ENCODE results near the gene KRTAP10-10.

Gene KRTAP10-10

GRCh38 chr21:44612029-44612486, 25.1 kb upstream of the KRTAP10-10 start, which contains the start of gene KRTAP10-8:
Gene KRTAP10-8, plus strand, starts transcription at chr21:44612079. Its CDS starts 22 bp downstream, at chr21:44612101.
- H3K27ac ChIP-seq (replicated peaks) = no peak within 1 kb of the TSS
- no peak within 1 kb of the TSS for H3K4me3 ChIP-seq (replicated peaks; ENCODE audit: insufficient read depth, low read length)
- no peak for DNase-seq (ENCODE audit: low read depth in 1 of 2, low spot score in 1 of 2)
- TF ChIP-seq CTCF (IDR thresholded peaks at IDR 0.05; ENCODE audit: insufficient read depth, low read length) (no peak), SPI1 (IDR thresholded peaks at IDR 0.05; ENCODE audit: borderline replicate concordance, low read depth) (no peak), GABPA (IDR thresholded peaks at IDR 0.05; ENCODE audit: low read depth) (no peak), POLR2AphosphoS5 (IDR thresholded peaks at IDR 0.05; ENCODE audit: low read depth) (no peak), REST (IDR thresholded peaks at IDR 0.05; ENCODE audit: insufficient replicate concordance, low read depth) (no peak)
- H3K27me3 ChIP-seq (ENCODE audit: insufficient read depth, poor library complexity, severe bottlenecking) = no peaks in the 10 kb centered on the region

GRCh38 chr21:44612669-44613229, 24.4 kb upstream of the KRTAP10-10 start:
- DNase-seq (ENCODE audit: low read depth in 1 of 2, low spot score in 1 of 2) = no peak
- Histone ChIP-seq H3K4me3 (replicated peaks; ENCODE audit: insufficient read depth, low read length) (no peak overlapping the region), H3K27me3 (ENCODE audit: insufficient read depth, poor library complexity, severe bottlenecking) (no peaks in the 10 kb centered on the region), H3K27ac (replicated peaks) (no peak overlapping the region)
- TF ChIP-seq CTCF (IDR thresholded peaks at IDR 0.05; ENCODE audit: insufficient read depth, low read length) (no peak), REST (IDR thresholded peaks at IDR 0.05; ENCODE audit: insufficient replicate concordance, low read depth) (no peak), GABPA (IDR thresholded peaks at IDR 0.05; ENCODE audit: low read depth) (no peak), POLR2AphosphoS5 (IDR thresholded peaks at IDR 0.05; ENCODE audit: low read depth) (no peak), SPI1 (IDR thresholded peaks at IDR 0.05; ENCODE audit: borderline replicate concordance, low read depth) (no peak)

- TF ChIP-seq REST (IDR thresholded peaks at IDR 0.05; ENCODE audit: insufficient replicate concordance, low read depth) = no peak
- no peaks in the 10 kb centered on the region for H3K27me3 ChIP-seq (ENCODE audit: insufficient read depth, poor library complexity, severe bottlenecking)
- no peak overlapping the region for H3K4me3 ChIP-seq (replicated peaks; ENCODE audit: insufficient read depth, low read length)
- no peak for DNase-seq (ENCODE audit: low read depth in 1 of 2, low spot score in 1 of 2)
- no peak overlapping the region for H3K27ac ChIP-seq (replicated peaks)
These were observed 23.6 kb upstream of the KRTAP10-10 start for GRCh38 chr21:44613386-44614155.
